ENCODE measurements around the gene PTPRG. TPM values are rescaled to one million over a fixed set of nuclear protein-coding genes. Genes with fewer than 3 reads are reported as not detected.

The PTPRG gene
- total RNA-seq, 2 experiments from 2014 or later, result 0.03 to 0.05 TPM

DNA sequence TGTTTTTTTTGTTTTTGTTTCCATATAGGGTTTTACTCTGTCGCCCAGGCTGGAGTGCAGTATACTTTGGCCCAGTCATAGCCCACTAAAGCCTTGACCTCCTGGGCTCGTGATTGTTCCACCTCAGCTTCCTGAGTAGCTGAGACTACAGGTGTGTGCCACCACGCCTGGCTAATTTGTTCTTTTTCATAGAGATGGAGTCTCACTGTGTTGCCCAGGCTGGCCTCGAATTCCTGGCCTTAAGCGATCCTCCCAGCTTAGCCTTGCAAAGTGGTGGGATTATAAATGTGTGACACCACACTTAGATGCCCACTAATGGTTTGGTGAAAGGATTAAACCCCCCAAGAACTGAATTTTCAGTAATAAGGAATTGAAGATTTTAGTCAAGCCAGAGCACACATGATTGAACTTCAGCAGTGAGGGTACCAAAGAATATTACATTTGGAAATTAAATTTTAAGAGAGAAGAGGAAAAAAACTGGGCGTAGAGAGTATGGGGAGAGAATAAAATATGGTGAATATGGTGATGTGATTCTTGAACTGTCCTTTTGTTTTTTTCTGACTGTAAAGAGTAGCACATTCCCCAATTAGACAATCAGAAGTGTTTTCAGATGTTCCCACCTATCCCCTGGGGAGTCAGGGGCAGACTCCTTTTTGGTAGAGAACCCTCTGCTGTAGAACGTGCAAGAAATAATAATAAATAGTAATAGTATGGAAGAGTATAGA, 208.1 kb downstream of the PTPRG start:
- no peak overlapping the region for H3K4me3 Mint-ChIP-seq
- no peak for DNase-seq
- no peak overlapping the region for H3K27ac Mint-ChIP-seq
- H3K4me1 Mint-ChIP-seq (ENCODE audit: low read depth), result no peaks in the 10 kb centered on the region
- H3K9me3 Mint-ChIP-seq, result no peaks in the 10 kb centered on the region
- ATAC-seq (ENCODE audit: poor library complexity), result no peak
- Histone ChIP-seq H3K4me3 (ENCODE audit: low read length) (no peak overlapping the region), H3K9me3 (ENCODE audit: control insufficient read depth in 1 of 2, insufficient read depth in 1 of 2, low read length in 2 of 2) (no peaks in the 10 kb centered on the region), H3K27ac (ENCODE audit: low read depth in 1 of 2, low read length in 2 of 2) (no peak overlapping the region), H3K27me3 (ENCODE audit: control insufficient read depth in 1 of 2, insufficient read depth in 2 of 2, low read length in 2 of 2) (no peaks in the 10 kb centered on the region), H3K4me1 (ENCODE audit: insufficient read depth, low read length) (no peaks in the 10 kb centered on the region), H3K36me3 (ENCODE audit: insufficient read depth, low read length) (no peaks in the 10 kb centered on the region)
- intact Hi-C loops (cut with DNase I, micrococcal nuclease), result no loop called here
- POLR2A ChIA-PET, result no interaction called here
- TF ChIP-seq, protein P1, sequence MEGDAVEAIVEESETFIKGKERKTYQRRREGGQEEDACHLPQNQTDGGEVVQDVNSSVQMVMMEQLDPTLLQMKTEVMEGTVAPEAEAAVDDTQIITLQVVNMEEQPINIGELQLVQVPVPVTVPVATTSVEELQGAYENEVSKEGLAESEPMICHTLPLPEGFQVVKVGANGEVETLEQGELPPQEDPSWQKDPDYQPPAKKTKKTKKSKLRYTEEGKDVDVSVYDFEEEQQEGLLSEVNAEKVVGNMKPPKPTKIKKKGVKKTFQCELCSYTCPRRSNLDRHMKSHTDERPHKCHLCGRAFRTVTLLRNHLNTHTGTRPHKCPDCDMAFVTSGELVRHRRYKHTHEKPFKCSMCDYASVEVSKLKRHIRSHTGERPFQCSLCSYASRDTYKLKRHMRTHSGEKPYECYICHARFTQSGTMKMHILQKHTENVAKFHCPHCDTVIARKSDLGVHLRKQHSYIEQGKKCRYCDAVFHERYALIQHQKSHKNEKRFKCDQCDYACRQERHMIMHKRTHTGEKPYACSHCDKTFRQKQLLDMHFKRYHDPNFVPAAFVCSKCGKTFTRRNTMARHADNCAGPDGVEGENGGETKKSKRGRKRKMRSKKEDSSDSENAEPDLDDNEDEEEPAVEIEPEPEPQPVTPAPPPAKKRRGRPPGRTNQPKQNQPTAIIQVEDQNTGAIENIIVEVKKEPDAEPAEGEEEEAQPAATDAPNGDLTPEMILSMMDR (IDR thresholded peaks at IDR 0.05), result no peak
- CTCF ChIA-PET, result no interaction called here
- no peaks in the 10 kb centered on the region for H3K27me3 Mint-ChIP-seq
- H3K36me3 Mint-ChIP-seq (ENCODE audit: low read depth), result no peaks in the 10 kb centered on the region

DNA sequence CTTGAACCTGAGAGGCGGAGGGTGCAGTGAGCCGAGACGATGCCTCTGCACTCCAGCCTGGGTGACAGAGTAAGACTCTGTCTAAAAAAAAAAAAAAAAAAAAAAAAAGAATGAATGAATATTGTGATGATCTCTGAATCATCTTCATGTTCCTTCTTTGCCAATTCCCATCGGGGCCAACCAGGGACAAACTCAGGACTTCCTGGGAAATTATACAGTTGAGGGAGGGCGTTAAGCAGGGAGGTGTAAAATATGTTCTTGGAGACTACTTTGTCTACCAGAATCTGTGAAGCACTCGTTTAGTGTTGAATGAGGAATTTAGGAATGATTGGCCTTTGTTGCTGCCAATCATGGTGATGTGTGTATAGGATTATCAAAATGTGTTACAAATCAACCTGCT, 210.6 kb downstream of the PTPRG start:
- H3K4me1 ChIP-seq (ENCODE audit: insufficient read depth, low read length), result no peaks in the 10 kb centered on the region
- no peak for ATAC-seq (ENCODE audit: poor library complexity)
- no peaks in the 10 kb centered on the region for H3K4me1 Mint-ChIP-seq (ENCODE audit: low read depth)
- CTCF ChIA-PET, result no interaction called here
- TF ChIP-seq, protein P1 (IDR thresholded peaks at IDR 0.05), result no peak
- no peak overlapping the region for H3K27ac ChIP-seq (ENCODE audit: low read depth in 1 of 2, low read length in 2 of 2)
- H3K27me3 Mint-ChIP-seq, result no peaks in the 10 kb centered on the region
- no peaks in the 10 kb centered on the region for H3K9me3 ChIP-seq (ENCODE audit: control insufficient read depth in 1 of 2, insufficient read depth in 1 of 2, low read length in 2 of 2)
- no peak overlapping the region for H3K4me3 Mint-ChIP-seq
- no peak for DNase-seq
- intact Hi-C loops (cut with DNase I, micrococcal nuclease), result no loop called here
- H3K36me3 ChIP-seq (ENCODE audit: insufficient read depth, low read length), result no peaks in the 10 kb centered on the region
- H3K9me3 Mint-ChIP-seq, result no peaks in the 10 kb centered on the region
- no peak overlapping the region for H3K4me3 ChIP-seq (ENCODE audit: low read length)
- POLR2A ChIA-PET, result no interaction called here
- H3K27me3 ChIP-seq (ENCODE audit: control insufficient read depth in 1 of 2, insufficient read depth in 2 of 2, low read length in 2 of 2), result no peaks in the 10 kb centered on the region
- no peaks in the 10 kb centered on the region for H3K36me3 Mint-ChIP-seq (ENCODE audit: low read depth)
- no peak overlapping the region for H3K27ac Mint-ChIP-seq

DNA sequence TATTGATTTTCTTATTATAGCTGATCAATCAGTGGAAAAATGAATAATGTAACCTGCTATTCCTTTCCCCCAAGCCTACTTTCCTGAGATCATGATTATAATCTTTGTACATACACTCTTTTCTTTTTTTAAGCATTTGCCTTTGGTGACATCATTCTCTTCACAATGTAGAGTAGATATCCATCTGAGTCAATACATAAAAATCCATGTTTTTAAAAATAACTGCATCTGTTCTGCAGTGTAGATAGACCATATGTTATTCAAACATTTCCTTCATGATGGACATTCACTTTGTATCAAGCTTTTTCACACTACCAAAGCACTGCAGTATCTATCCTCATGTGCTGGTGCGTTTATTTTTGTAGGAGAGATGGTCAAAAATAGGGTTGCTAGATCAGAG, 211.1 kb downstream of the PTPRG start:
- H3K27me3 Mint-ChIP-seq, result no peaks in the 10 kb centered on the region
- no peaks in the 10 kb centered on the region for H3K36me3 Mint-ChIP-seq (ENCODE audit: low read depth)
- Histone ChIP-seq H3K4me1 (ENCODE audit: insufficient read depth, low read length) (no peaks in the 10 kb centered on the region), H3K4me3 (ENCODE audit: low read length) (no peak overlapping the region), H3K27ac (ENCODE audit: low read depth in 1 of 2, low read length in 2 of 2) (no peak overlapping the region), H3K27me3 (ENCODE audit: control insufficient read depth in 1 of 2, insufficient read depth in 2 of 2, low read length in 2 of 2) (no peaks in the 10 kb centered on the region), H3K9me3 (ENCODE audit: control insufficient read depth in 1 of 2, insufficient read depth in 1 of 2, low read length in 2 of 2) (no peaks in the 10 kb centered on the region), H3K36me3 (ENCODE audit: insufficient read depth, low read length) (no peaks in the 10 kb centered on the region)
- no peaks in the 10 kb centered on the region for H3K4me1 Mint-ChIP-seq (ENCODE audit: low read depth)
- H3K9me3 Mint-ChIP-seq, result no peaks in the 10 kb centered on the region
- DNase-seq (no peak), ATAC-seq (ENCODE audit: poor library complexity) (no peak)
- ChIA-PET CTCF (no interaction called here), POLR2A (no interaction called here)
- H3K27ac Mint-ChIP-seq, result no peak overlapping the region
- intact Hi-C loops (cut with DNase I, micrococcal nuclease), result no loop called here
- H3K4me3 Mint-ChIP-seq, result no peak overlapping the region
- TF ChIP-seq, protein P1 (IDR thresholded peaks at IDR 0.05), result no peak

Measured in CD4-positive, alpha-beta T cell (primary cell).